ENCODE results near the gene NAA35.

GRCh38 chr9:86009133-86009532 lies 68.2 kb downstream of the NAA35 start:
- TF ChIP-seq CTCF (IDR thresholded peaks at IDR 0.05) (no peak), POLR2A (IDR thresholded peaks at IDR 0.05) (no peak)

Data from heart left ventricle (tissue), 13 donors.